IMR-90 (cell line): ENCODE measurements around the gene TBCEL. TPM values are rescaled to one million over a fixed set of nuclear protein-coding genes. Genes with fewer than 3 reads are reported as not detected.

Experiments used
- ATAC-seq: fragments of 200-7000 bp; cut with Tn5 transposase; 2 replicates; pipeline ENCODE4 v1.9.1; 2020; ENCODE audit warnings: low read depth, mild to moderate bottlenecking, moderate library complexity
- BruUV-seq: library from RNA; stranded (reverse); fragments of 400-500 nt; replicated peaks from 2 replicates; lab custom pipeline; 2021; lab: Mats Ljungman, UMichigan
- CTCF ChIA-PET: fragments of 300-600 bp; formaldehyde crosslinking; extraction: SDS; loops from one replicate; lab custom pipeline; 2021; ENCODE audit warnings: antibody characterized with exemption; lab: Yijun Ruan, JAX
- POLR2A ChIA-PET: fragments of 300-600 bp; sonication (Branson Sonifier 250); formaldehyde crosslinking; loops from one replicate; lab custom pipeline; 2022; ENCODE audit warnings: antibody characterized with exemption; ENCODE audit not compliant: unreplicated experiment; lab: Charles Lee
- DNase-seq: peaks from one replicate; pipeline ENCODE4 v3.0.0; 2013
- H2AFZ ChIP-seq: replicated peaks from 2 replicates; pipeline ENCODE3; 2013; ENCODE audit warnings: low read length, mild to moderate bottlenecking; ENCODE audit not compliant: poor library complexity
- H2AK5ac ChIP-seq: 2 replicates; pipeline ENCODE4 v1.6.1; 2013; ENCODE audit warnings: low read depth, low read length, inconsistent platforms
- H2AK9ac ChIP-seq: replicated peaks from 2 replicates; pipeline ENCODE3; 2013; ENCODE audit warnings: mild to moderate bottlenecking, low read depth, low read length, moderate library complexity; ENCODE audit not compliant: poor library complexity
- H2BK120ac ChIP-seq: 2 replicates; pipeline ENCODE4 v1.6.1; 2013; ENCODE audit warnings: low read depth, low read length, inconsistent platforms
- H2BK15ac ChIP-seq: 3 replicates; pipeline ENCODE4 v1.6.1; 2013; ENCODE audit warnings: low read depth, low read length, inconsistent platforms
- H2BK20ac ChIP-seq: 2 replicates; pipeline ENCODE4 v1.6.1; 2013; ENCODE audit warnings: low read depth, mild to moderate bottlenecking, inconsistent platforms, low read length, moderate library complexity
- H2BK5ac ChIP-seq: 2 replicates; pipeline ENCODE4 v1.6.1; 2013; ENCODE audit warnings: mild to moderate bottlenecking, low read depth, low read length, inconsistent platforms; ENCODE audit not compliant: poor library complexity, severe bottlenecking
- H3K14ac ChIP-seq: replicated peaks from 2 replicates; pipeline ENCODE4 v1.6.1; 2013; ENCODE audit warnings: low read depth, low read length, inconsistent platforms
- H3K18ac ChIP-seq: 2 replicates; pipeline ENCODE4 v1.6.1; 2013; ENCODE audit warnings: low read depth, low read length, control low read depth
- H3K23ac ChIP-seq: 2 replicates; pipeline ENCODE4 v1.6.1; 2013; ENCODE audit warnings: low read depth, low read length, inconsistent platforms
- H3K27ac ChIP-seq: 2 replicates; pipeline ENCODE4 v1.5.1; 2013; ENCODE audit warnings: mild to moderate bottlenecking, control low read depth, low read length; ENCODE audit not compliant: insufficient read depth
- H3K27me3 ChIP-seq: 2 replicates; pipeline ENCODE4 v1.6.1; 2013; ENCODE audit warnings: low read length; ENCODE audit not compliant: control insufficient read depth, insufficient read depth
- H3K36me3 ChIP-seq: 2 replicates; pipeline ENCODE4 v1.6.1; 2013; ENCODE audit warnings: low read length, mixed read lengths; ENCODE audit not compliant: control insufficient read depth, insufficient read depth
- H3K4ac ChIP-seq: 2 replicates; pipeline ENCODE4 v1.6.1; 2013; ENCODE audit warnings: low read depth, low read length, inconsistent platforms
- H3K4me1 ChIP-seq: 2 replicates; pipeline ENCODE4 v1.6.1; 2013; ENCODE audit warnings: low read length, mixed read lengths; ENCODE audit not compliant: control insufficient read depth, insufficient read depth
- H3K4me2 ChIP-seq: 2 replicates; pipeline ENCODE4 v1.6.1; 2013; ENCODE audit warnings: low read depth, mild to moderate bottlenecking, control low read depth, low read length, moderate library complexity
- H3K4me3 ChIP-seq: 2 replicates; pipeline ENCODE4 v1.5.1; 2013; ENCODE audit warnings: low read depth, mild to moderate bottlenecking, control low read depth, low read length, moderate library complexity; ENCODE audit not compliant: insufficient read depth
- H3K56ac ChIP-seq: 2 replicates; pipeline ENCODE4 v1.6.1; 2013; ENCODE audit warnings: low read length, inconsistent platforms; ENCODE audit not compliant: insufficient read depth; ENCODE audit errors: extremely low read depth
- H3K79me1 ChIP-seq, 2 experiments: 2 replicates each; pipeline ENCODE4 v1.6.1; 2013; ENCODE audit warnings: low read length in 2 of 2, inconsistent platforms in 1 of 2, low read depth in 1 of 2
- H3K9ac ChIP-seq: 2 replicates; pipeline ENCODE4 v1.6.1; 2013; ENCODE audit warnings: low read depth, low read length, control low read depth
- H3K9me1 ChIP-seq: 2 replicates; pipeline ENCODE4 v1.6.1; 2013; ENCODE audit warnings: low read length, inconsistent platforms; ENCODE audit not compliant: insufficient read depth
- H3K9me3 ChIP-seq: 2 replicates; pipeline ENCODE4 v1.6.1; 2013; ENCODE audit warnings: low read length; ENCODE audit not compliant: control insufficient read depth, insufficient read depth
- H4K20me1 ChIP-seq: 2 replicates; pipeline ENCODE4 v1.6.1; 2013; ENCODE audit warnings: low read length, inconsistent platforms; ENCODE audit not compliant: insufficient read depth
- H4K5ac ChIP-seq: 2 replicates; pipeline ENCODE4 v1.6.1; 2013; ENCODE audit warnings: mild to moderate bottlenecking, low read depth, low read length, control low read depth
- H4K8ac ChIP-seq, 2 experiments: 2 replicates each; pipeline ENCODE4 v1.6.1; 2013; ENCODE audit warnings: low read depth in 2 of 2, low read length in 2 of 2, control low read depth in 1 of 2, inconsistent platforms in 1 of 2
- H4K91ac ChIP-seq: 2 replicates; pipeline ENCODE4 v1.6.1; 2013; ENCODE audit warnings: low read depth, low read length, inconsistent platforms; ENCODE audit not compliant: insufficient read depth
- RAD21 ChIP-seq: IDR thresholded peaks from 2 replicates; pipeline ENCODE4 v1.6.1; 2012; ENCODE audit warnings: low read length, improper control_type of control experiment
- RFX5 ChIP-seq: IDR thresholded peaks from 2 replicates; pipeline ENCODE4 v1.8.0; 2012; ENCODE audit warnings: low read depth, mild to moderate bottlenecking, low read length, moderate library complexity
- SMC3 ChIP-seq: fragments of 150-350 bp; IDR thresholded peaks from 2 replicates; pipeline ENCODE4 v1.6.1; 2016; ENCODE audit warnings: low read depth, mild to moderate bottlenecking, antibody characterized with exemption, low read length, moderate library complexity
- WGBS, 2 experiments: methylation state at CpG; one replicate each; pipeline versions ENCODE4 v1.1.5 to v1.1.7; 2013; ENCODE audit warnings: missing lambda C conversion rate in 2 of 2; ENCODE audit not compliant: insufficient read length in 1 of 2; ENCODE audit errors: extremely low coverage in 2 of 2; 5-methylcytosine and 5-hydroxymethylcytosine counted together
- dilution Hi-C: fragments of 300-500 bp; cut with HindIII; formaldehyde crosslinking; loops from one replicate; pipeline ENCODE4 v1.14.3; 2018; ENCODE audit warnings: low sequenced_read_pairs; ENCODE audit not compliant: unreplicated experiment
- in situ Hi-C: fragments of 300-500 bp; cut with MboI; formaldehyde crosslinking; loops from 3 replicates; pipeline ENCODE4 v1.14.3; 2019; ENCODE audit warnings: low sequenced_read_pairs, inconsistent platforms, mixed read lengths
- intact Hi-C: fragments of 100-400 bp; cut with micrococcal nuclease; formaldehyde crosslinking; loops from 2 replicates; pipeline ENCODE4 v1.10.0; 2022
- polyA plus RNA-seq, 3 experiments: library from polyadenylated mRNA; depleted of rRNA; stranded (reverse); fragments of >200 nt; gene quantifications; 2 replicates each; pipeline ENCODE4 v1.2.3, GENCODE V29; 2012; ENCODE audit warnings: low replicate concordance in 1 of 3
- total RNA-seq: library from RNA; depleted of rRNA; stranded (reverse); fragments of >200 nt; gene quantifications from 2 replicates; pipeline ENCODE4 v1.2.3, GENCODE V29; 2012

TBCEL gene
- total and polyA plus RNA-seq, 2 of the 4 experiments (the other 2 are of a cell fraction) = 7.1 to 21.0 TPM

- Histone ChIP-seq H3K4me1 (peaks cover 3% of the 10 kb centered on the region; the same call in 1 of the 2 replicates), H4K20me1 (peaks cover 8% of the 10 kb centered on the region; the same call in 1 of the 2 replicates), H2BK15ac (no peak overlapping the region), H3K36me3 (peaks cover 6% of the 10 kb centered on the region), H2AK9ac (no peak overlapping the region), H2AK5ac (no peak overlapping the region), H4K8ac (no peak overlapping the region), H3K9ac (no peak overlapping the region), H3K79me1 (no peaks in the 10 kb centered on the region), H3K4me3 (no peak overlapping the region), H3K27ac (no peak overlapping the region), H3K14ac (no peak overlapping the region), H3K9me1 (peaks cover 3% of the 10 kb centered on the region), H3K4me2 (no peak overlapping the region), H3K9me3 (no peaks in the 10 kb centered on the region), H3K18ac (no peak overlapping the region), H4K5ac (no peak overlapping the region), H3K56ac (no peak overlapping the region), H2AFZ (no peak overlapping the region), H3K23ac (no peak overlapping the region), H2BK120ac (no peak overlapping the region), H3K27me3 (no peaks in the 10 kb centered on the region), H4K91ac (no peak overlapping the region), H3K4ac (no peak overlapping the region), H2BK20ac (no peak overlapping the region), H2BK5ac (no peak overlapping the region)
- TF ChIP-seq RAD21 (no peak), RFX5 (no peak), SMC3 (no peak)
- ChIA-PET POLR2A (no interaction called here), CTCF (no interaction called here)
- intact Hi-C loops (loop anchor here (5.0 kb wide), 1 partner anchor 39 kb away; no protein-coding TSS in a partner anchor), dilution Hi-C loops (no loop called here), in situ Hi-C loops (no loop called here)
- no TSS peak for BruUV-seq
- DNase-seq = no peak
- WGBS, 2 experiments = no CpG with 5 or more reads among the region's 3 CpGs
- ATAC-seq = no peak
Observed at GRCh38 chr11:121066623-121067022, 42.7 kb downstream of the TBCEL start.
